ENCODE results near the gene FGD4. TPM values are rescaled to one million over a fixed set of nuclear protein-coding genes. Genes with fewer than 3 reads are reported as not detected.

Gene FGD4
- total RNA-seq, 5 donors from 2014 or later (not counting 1 experiment from before 2014, with no cell fraction given) = 0.18 to 0.79 (median 0.47) TPM

- Mint-ChIP-seq H3K4me1 (no peaks in the 10 kb centered on the region), H3K36me3 (no peaks in the 10 kb centered on the region), H3K4me3 (no peak overlapping the region), H3K9me3 (no peaks in the 10 kb centered on the region), H3K27ac (no peak overlapping the region), H3K27me3 (no peaks in the 10 kb centered on the region)
- Histone ChIP-seq H3K36me3 (ENCODE audit: control insufficient read depth in 2 of 2, extremely low read depth in 1 of 2, insufficient read depth in 1 of 2, low read length in 1 of 2) (no peaks in the 10 kb centered on the region), H3K27ac (ENCODE audit: low read length) (no peak overlapping the region), H3K9me3 (no peaks in the 10 kb centered on the region), H3K4me3 (ENCODE audit: control insufficient read depth in 1 of 2, extremely low read depth in 1 of 2, low read length in 1 of 2) (no peak overlapping the region), H3K4me1 (ENCODE audit: control insufficient read depth in 1 of 2, extremely low read depth in 1 of 2, insufficient read depth in 2 of 2, low read length in 2 of 2) (no peaks in the 10 kb centered on the region), H3K27me3 (replicated peaks in 1 of 2; ENCODE audit: control insufficient read depth in 2 of 2, extremely low read depth in 1 of 2, insufficient read depth in 2 of 2, low read length in 1 of 2) (no peaks in the 10 kb centered on the region)
- DNase-seq = no peak
- CTCF ChIA-PET = no interaction called here
- no peak for ATAC-seq (replicated peaks in 1 of 4)
- POLR2A ChIA-PET = no interaction called here
- WGBS (ENCODE audit: insufficient coverage) = no CpG with 5 or more reads among the region's 1 CpG
These were observed 168.9 kb downstream of the FGD4 start for GRCh38 chr12:32568228-32568627.

- Mint-ChIP-seq H3K9me3 (no peaks in the 10 kb centered on the region), H3K27ac (no peak overlapping the region), H3K4me1 (no peaks in the 10 kb centered on the region), H3K27me3 (no peaks in the 10 kb centered on the region), H3K4me3 (no peak overlapping the region), H3K36me3 (no peaks in the 10 kb centered on the region)
- ChIA-PET POLR2A (no interaction called here), CTCF (no interaction called here)
- DNase-seq (no peak), ATAC-seq (replicated peaks in 1 of 4) (no peak)
- no peaks in the 10 kb centered on the region for H3K9me3 ChIP-seq
- H3K27me3 ChIP-seq (replicated peaks in 1 of 2; ENCODE audit: control insufficient read depth in 2 of 2, extremely low read depth in 1 of 2, insufficient read depth in 2 of 2, low read length in 1 of 2) = no peaks in the 10 kb centered on the region
- H3K4me3 ChIP-seq (ENCODE audit: control insufficient read depth in 1 of 2, extremely low read depth in 1 of 2, low read length in 1 of 2) = no peak overlapping the region
- H3K4me1 ChIP-seq (ENCODE audit: control insufficient read depth in 1 of 2, extremely low read depth in 1 of 2, insufficient read depth in 2 of 2, low read length in 2 of 2) = no peaks in the 10 kb centered on the region
- H3K36me3 ChIP-seq (ENCODE audit: control insufficient read depth in 2 of 2, extremely low read depth in 1 of 2, insufficient read depth in 1 of 2, low read length in 1 of 2) = no peaks in the 10 kb centered on the region
- no CpG with 5 or more reads among the region's 2 CpGs for WGBS (ENCODE audit: insufficient coverage)
- no peak overlapping the region for H3K27ac ChIP-seq (ENCODE audit: low read length)
These were observed 169.9 kb downstream of the FGD4 start for GRCh38 chr12:32569259-32569658.

- H3K4me1 Mint-ChIP-seq = no peaks in the 10 kb centered on the region
- no peak overlapping the region for H3K4me3 Mint-ChIP-seq
- H3K36me3 ChIP-seq (ENCODE audit: control insufficient read depth in 2 of 2, extremely low read depth in 1 of 2, insufficient read depth in 1 of 2, low read length in 1 of 2) = no peaks in the 10 kb centered on the region
- ATAC-seq (replicated peaks in 1 of 4) (no peak), DNase-seq (no peak)
- peaks cover 2 to 3% of the 10 kb centered on the region in 2 donors for H3K27me3 Mint-ChIP-seq
- ChIA-PET POLR2A (interaction anchor here in 1 of 2 donors (0.5 kb wide), 1 partner anchor 44 kb away, joined by 4 read pairs; no protein-coding TSS in a partner anchor), CTCF (interaction anchor here in 1 of 2 donors (0.6 kb wide), 1 partner anchor 8 kb away, joined by 4 read pairs; no protein-coding TSS in a partner anchor)
- no peak overlapping the region for H3K27ac ChIP-seq (ENCODE audit: low read length)
- no peaks in the 10 kb centered on the region for H3K36me3 Mint-ChIP-seq
- no peak overlapping the region for H3K27ac Mint-ChIP-seq
- peaks cover 0 to 3% (median 3%) of the 10 kb centered on the region in 3 donors for H3K9me3 Mint-ChIP-seq
- H3K9me3 ChIP-seq = no peaks in the 10 kb centered on the region
- no peak overlapping the region for H3K4me3 ChIP-seq (ENCODE audit: control insufficient read depth in 1 of 2, extremely low read depth in 1 of 2, low read length in 1 of 2)
- H3K4me1 ChIP-seq (ENCODE audit: control insufficient read depth in 1 of 2, extremely low read depth in 1 of 2, insufficient read depth in 2 of 2, low read length in 2 of 2) = no peaks in the 10 kb centered on the region
- no CpG with 5 or more reads among the region's 1 CpG for WGBS (ENCODE audit: insufficient coverage)
- H3K27me3 ChIP-seq (replicated peaks in 1 of 2; ENCODE audit: control insufficient read depth in 2 of 2, extremely low read depth in 1 of 2, insufficient read depth in 2 of 2, low read length in 1 of 2) = no peaks in the 10 kb centered on the region
These were observed 175.2 kb downstream of the FGD4 start for GRCh38 chr12:32574585-32574984.

- Histone ChIP-seq H3K27me3 (replicated peaks in 1 of 2; ENCODE audit: control insufficient read depth in 2 of 2, extremely low read depth in 1 of 2, insufficient read depth in 2 of 2, low read length in 1 of 2) (no peaks in the 10 kb centered on the region), H3K27ac (ENCODE audit: low read length) (no peak overlapping the region), H3K9me3 (no peaks in the 10 kb centered on the region), H3K4me3 (ENCODE audit: control insufficient read depth in 1 of 2, extremely low read depth in 1 of 2, low read length in 1 of 2) (no peak overlapping the region), H3K36me3 (ENCODE audit: control insufficient read depth in 2 of 2, extremely low read depth in 1 of 2, insufficient read depth in 1 of 2, low read length in 1 of 2) (no peaks in the 10 kb centered on the region), H3K4me1 (ENCODE audit: control insufficient read depth in 1 of 2, extremely low read depth in 1 of 2, insufficient read depth in 2 of 2, low read length in 2 of 2) (no peaks in the 10 kb centered on the region)
- CTCF ChIA-PET = no interaction called here
- POLR2A ChIA-PET = no interaction called here
- Mint-ChIP-seq H3K4me1 (peaks cover 0 to 2% (median 0%) of the 10 kb centered on the region in 3 donors), H3K4me3 (no peak overlapping the region), H3K27me3 (peaks cover 3% of the 10 kb centered on the region in 2 donors), H3K36me3 (no peaks in the 10 kb centered on the region), H3K9me3 (peaks cover 0 to 3% (median 3%) of the 10 kb centered on the region in 3 donors), H3K27ac (no peak overlapping the region)
- no peak for DNase-seq
- no peak for ATAC-seq (replicated peaks in 1 of 4)
- WGBS (ENCODE audit: insufficient coverage) = no CpG with 5 or more reads among the region's 2 CpGs
These were observed 178.0 kb downstream of the FGD4 start for GRCh38 chr12:32577328-32577727.

- WGBS (ENCODE audit: insufficient coverage) = no CpG with 5 or more reads among the region's 1 CpG
- Mint-ChIP-seq H3K27ac (no peak overlapping the region), H3K4me3 (no peak overlapping the region), H3K36me3 (no peaks in the 10 kb centered on the region), H3K9me3 (peaks cover 0 to 10% (median 0%) of the 10 kb centered on the region in 3 donors), H3K4me1 (peaks cover 16 to 26% (median 19%) of the 10 kb centered on the region in 3 donors), H3K27me3 (peaks cover 0 to 2% of the 10 kb centered on the region in 2 donors)
- ChIA-PET CTCF (interaction anchor here in 1 of 2 donors (0.6 to 0.7 kb wide), 2 partner anchors 9 to 1195 kb away, joined by 4 to 8 read pairs; no protein-coding TSS in a partner anchor), POLR2A (no interaction called here)
- Histone ChIP-seq H3K4me3 (ENCODE audit: control insufficient read depth in 1 of 2, extremely low read depth in 1 of 2, low read length in 1 of 2) (no peak overlapping the region), H3K27ac (ENCODE audit: low read length) (no peak overlapping the region), H3K9me3 (no peaks in the 10 kb centered on the region), H3K4me1 (ENCODE audit: control insufficient read depth in 1 of 2, extremely low read depth in 1 of 2, insufficient read depth in 2 of 2, low read length in 2 of 2) (peaks cover 3 to 6% of the 10 kb centered on the region in 2 experiments), H3K36me3 (ENCODE audit: control insufficient read depth in 2 of 2, extremely low read depth in 1 of 2, insufficient read depth in 1 of 2, low read length in 1 of 2) (no peaks in the 10 kb centered on the region), H3K27me3 (replicated peaks in 1 of 2; ENCODE audit: control insufficient read depth in 2 of 2, extremely low read depth in 1 of 2, insufficient read depth in 2 of 2, low read length in 1 of 2) (no peaks in the 10 kb centered on the region)
- DNase-seq (no peak), ATAC-seq (replicated peaks in 1 of 4) (no peak)
These were observed 184.2 kb downstream of the FGD4 start for GRCh38 chr12:32583534-32583933.

- Mint-ChIP-seq H3K4me3 (no peak overlapping the region), H3K27ac (no peak overlapping the region), H3K4me1 (peaks cover 32 to 41% (median 35%) of the 10 kb centered on the region in 3 donors), H3K36me3 (no peaks in the 10 kb centered on the region), H3K9me3 (peaks cover 0 to 10% (median 0%) of the 10 kb centered on the region in 3 donors), H3K27me3 (no peaks in the 10 kb centered on the region)
- CTCF ChIA-PET = no interaction called here
- H3K27me3 ChIP-seq (replicated peaks in 1 of 2; ENCODE audit: control insufficient read depth in 2 of 2, extremely low read depth in 1 of 2, insufficient read depth in 2 of 2, low read length in 1 of 2) = no peaks in the 10 kb centered on the region
- no peak overlapping the region for H3K4me3 ChIP-seq (ENCODE audit: control insufficient read depth in 1 of 2, extremely low read depth in 1 of 2, low read length in 1 of 2)
- ATAC-seq (replicated peaks in 1 of 4) = no peak
- POLR2A ChIA-PET = no interaction called here
- no peak overlapping the region for H3K27ac ChIP-seq (ENCODE audit: low read length)
- no peaks in the 10 kb centered on the region for H3K9me3 ChIP-seq
- DNase-seq = no peak
- H3K4me1 ChIP-seq (ENCODE audit: control insufficient read depth in 1 of 2, extremely low read depth in 1 of 2, insufficient read depth in 2 of 2, low read length in 2 of 2) = peaks cover 6 to 16% of the 10 kb centered on the region in 2 experiments
- 80% methylated on average over 1 of the region's 5 CpGs for WGBS (ENCODE audit: insufficient coverage)
- no peaks in the 10 kb centered on the region for H3K36me3 ChIP-seq (ENCODE audit: control insufficient read depth in 2 of 2, extremely low read depth in 1 of 2, insufficient read depth in 1 of 2, low read length in 1 of 2)
These were observed 186.3 kb downstream of the FGD4 start for GRCh38 chr12:32585680-32586079.

- POLR2A ChIA-PET = no interaction called here
- no peak for DNase-seq
- CTCF ChIA-PET = interaction anchor here in 1 of 2 donors (0.6 kb wide), 1 partner anchor 218 kb away, joined by 3 read pairs; no protein-coding TSS in a partner anchor
- H3K27me3 ChIP-seq (replicated peaks in 1 of 2; ENCODE audit: control insufficient read depth in 2 of 2, extremely low read depth in 1 of 2, insufficient read depth in 2 of 2, low read length in 1 of 2) = no peaks in the 10 kb centered on the region
- ATAC-seq (replicated peaks in 1 of 4) = no peak
- 20% methylated on average over 1 of the region's 2 CpGs for WGBS (ENCODE audit: insufficient coverage)
- H3K9me3 ChIP-seq = no peaks in the 10 kb centered on the region
- Mint-ChIP-seq H3K36me3 (no peaks in the 10 kb centered on the region), H3K4me1 (peaks cover 32 to 41% (median 36%) of the 10 kb centered on the region in 3 donors), H3K27me3 (no peaks in the 10 kb centered on the region), H3K27ac (no peak overlapping the region), H3K4me3 (no peak overlapping the region), H3K9me3 (peaks cover 0 to 10% (median 0%) of the 10 kb centered on the region in 3 donors)
- H3K4me3 ChIP-seq (ENCODE audit: control insufficient read depth in 1 of 2, extremely low read depth in 1 of 2, low read length in 1 of 2) = no peak overlapping the region
- H3K36me3 ChIP-seq (ENCODE audit: control insufficient read depth in 2 of 2, extremely low read depth in 1 of 2, insufficient read depth in 1 of 2, low read length in 1 of 2) = no peaks in the 10 kb centered on the region
- H3K27ac ChIP-seq (ENCODE audit: low read length) = no peak overlapping the region
- H3K4me1 ChIP-seq (ENCODE audit: control insufficient read depth in 1 of 2, extremely low read depth in 1 of 2, insufficient read depth in 2 of 2, low read length in 2 of 2) = peaks cover 6 to 16% of the 10 kb centered on the region in 2 experiments
These were observed 187.0 kb downstream of the FGD4 start for GRCh38 chr12:32586390-32586789.
